ENCODE data around the gene MUC21. TPM values are rescaled to one million over a fixed set of nuclear protein-coding genes. Genes with fewer than 3 reads are reported as not detected.
A peak's percentile ranks its signal among the peaks of the same experiment; 100 is the strongest.
"Not testable (repeated sequence)": the region's sequence is repeated elsewhere in the genome, so short reads cannot be mapped to it uniquely, and the experiment has no call there.

MUC21 gene
- total and polyA plus RNA-seq, 3 donors from 2014 or later, result 0.12 TPM; not detected in 2

DNA sequence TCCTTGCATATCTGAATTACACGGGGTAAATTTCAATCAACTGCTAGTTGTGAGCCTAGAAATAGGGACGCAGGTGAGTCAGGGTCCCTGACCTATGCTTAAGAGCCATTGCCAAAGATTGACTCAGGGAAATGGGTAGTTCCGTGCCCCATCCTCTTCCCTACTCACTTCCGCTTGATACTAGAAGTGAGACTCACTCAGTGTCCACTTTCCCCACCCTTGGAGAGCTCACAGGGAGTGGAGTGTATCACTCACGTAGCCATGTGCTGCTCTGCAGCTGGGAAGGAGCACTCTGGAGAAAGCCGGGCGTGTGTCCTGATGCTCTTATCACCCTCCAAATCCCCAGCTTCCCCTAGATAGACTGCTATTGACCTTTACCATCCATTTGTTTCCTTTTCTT is 26.2 kb downstream of the MUC21 start:
- WGBS, 2 donors, result 84 to 85% methylated on average over 7 of the region's 7 CpGs
- Histone ChIP-seq H3K27me3 (no peaks in the 10 kb centered on the region), H3K9me3 (no peaks in the 10 kb centered on the region), H3K36me3 (ENCODE audit: low read depth, missing control alignments) (no peaks in the 10 kb centered on the region), H3K4me1 (no peaks in the 10 kb centered on the region), H3K27ac (no peak overlapping the region), H3K4me3 (no peak overlapping the region)
- no peak for TF ChIP-seq POLR2A (IDR thresholded peaks at IDR 0.05)
- TF ChIP-seq, protein P1, sequence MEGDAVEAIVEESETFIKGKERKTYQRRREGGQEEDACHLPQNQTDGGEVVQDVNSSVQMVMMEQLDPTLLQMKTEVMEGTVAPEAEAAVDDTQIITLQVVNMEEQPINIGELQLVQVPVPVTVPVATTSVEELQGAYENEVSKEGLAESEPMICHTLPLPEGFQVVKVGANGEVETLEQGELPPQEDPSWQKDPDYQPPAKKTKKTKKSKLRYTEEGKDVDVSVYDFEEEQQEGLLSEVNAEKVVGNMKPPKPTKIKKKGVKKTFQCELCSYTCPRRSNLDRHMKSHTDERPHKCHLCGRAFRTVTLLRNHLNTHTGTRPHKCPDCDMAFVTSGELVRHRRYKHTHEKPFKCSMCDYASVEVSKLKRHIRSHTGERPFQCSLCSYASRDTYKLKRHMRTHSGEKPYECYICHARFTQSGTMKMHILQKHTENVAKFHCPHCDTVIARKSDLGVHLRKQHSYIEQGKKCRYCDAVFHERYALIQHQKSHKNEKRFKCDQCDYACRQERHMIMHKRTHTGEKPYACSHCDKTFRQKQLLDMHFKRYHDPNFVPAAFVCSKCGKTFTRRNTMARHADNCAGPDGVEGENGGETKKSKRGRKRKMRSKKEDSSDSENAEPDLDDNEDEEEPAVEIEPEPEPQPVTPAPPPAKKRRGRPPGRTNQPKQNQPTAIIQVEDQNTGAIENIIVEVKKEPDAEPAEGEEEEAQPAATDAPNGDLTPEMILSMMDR (IDR thresholded peaks at IDR 0.05), result no peak
- intact Hi-C loops (cut with DNase I; ENCODE audit: low total_unique reads), result no loop called here
- no peak for DNase-seq

DNA sequence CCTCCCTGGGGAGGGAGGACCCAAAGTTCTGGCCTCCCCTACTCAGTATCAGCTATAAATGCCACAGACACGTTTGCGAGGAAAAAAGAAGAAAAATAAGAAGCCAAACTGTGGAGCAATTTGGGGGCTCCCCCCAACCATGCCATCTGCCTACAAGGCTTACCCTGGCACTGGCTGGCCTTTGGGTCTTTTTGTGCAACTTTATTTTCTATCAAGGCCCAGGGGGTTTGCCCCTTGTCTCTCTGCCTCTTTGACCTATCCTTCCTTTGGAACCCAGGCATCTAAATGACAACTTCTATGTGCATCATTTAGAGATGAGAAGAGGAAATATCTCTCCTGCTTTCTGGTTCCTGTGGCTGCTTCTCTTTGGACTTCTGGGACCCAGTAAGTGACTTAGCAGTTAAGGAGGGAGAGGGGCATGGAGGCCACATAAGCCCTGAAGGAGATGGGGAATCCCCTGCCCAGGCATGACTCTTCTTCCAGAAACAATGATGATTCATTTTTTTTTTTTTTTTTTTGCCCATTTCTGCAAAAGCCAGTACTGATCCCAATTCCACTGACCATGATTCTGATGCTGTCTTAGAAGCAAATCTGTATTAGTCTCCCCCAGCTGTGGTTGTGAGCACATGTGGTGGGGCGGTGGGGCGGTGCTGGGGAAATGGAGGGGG is 27.0 kb downstream of the MUC21 start, which contains the start of gene MUC22:
MUC22 (plus strand) TSS at position 82 of the 668 bp plus-strand sequence; CDS start at position 315, 233 bp downstream.
- no peaks in the 10 kb centered on the region for H3K9me3 ChIP-seq
- H3K36me3 ChIP-seq (ENCODE audit: low read depth, missing control alignments), result no peaks in the 10 kb centered on the region
- intact Hi-C loops (cut with DNase I; ENCODE audit: low total_unique reads), result no loop called here
- no peak for DNase-seq
- H3K4me1 ChIP-seq, result no peaks in the 10 kb centered on the region
- TF ChIP-seq POLR2A (IDR thresholded peaks at IDR 0.05), result no peak
- TF ChIP-seq, protein P1 (IDR thresholded peaks at IDR 0.05), result no peak
- no peaks in the 10 kb centered on the region for H3K27me3 ChIP-seq
- H3K27ac ChIP-seq, result no peak within 1 kb of the TSS
- no peak within 1 kb of the TSS for H3K4me3 ChIP-seq
- WGBS, 2 donors, result 80 to 85% methylated on average over 4 of the region's 4 CpGs

DNA sequence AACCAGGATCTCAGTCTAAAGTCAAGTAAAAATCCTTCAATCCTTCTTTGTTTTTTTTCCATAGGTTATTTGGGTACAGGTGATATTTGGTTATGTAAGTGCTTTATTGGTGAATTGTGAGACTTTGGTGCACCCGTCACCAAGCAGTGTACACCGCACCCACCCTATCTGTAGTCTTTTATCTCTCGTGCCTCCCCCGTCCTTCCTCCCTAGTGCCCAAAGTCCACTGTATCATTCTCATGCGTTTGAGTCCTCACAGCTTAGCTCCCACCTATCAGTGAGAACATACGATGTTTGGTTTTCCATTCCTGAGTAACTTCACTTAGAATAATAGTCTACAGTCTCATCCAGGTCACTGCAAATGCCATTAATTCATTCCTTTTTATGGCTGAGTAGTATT is 27.6 kb downstream of the MUC21 start:
- WGBS, 2 donors, result 51 to 62% methylated on average over 6 of the region's 6 CpGs
- H3K27me3 ChIP-seq, result no peaks in the 10 kb centered on the region
- H3K27ac ChIP-seq, result no peak overlapping the region
- no peaks in the 10 kb centered on the region for H3K4me1 ChIP-seq
- no peaks in the 10 kb centered on the region for H3K36me3 ChIP-seq (ENCODE audit: low read depth, missing control alignments)
- DNase-seq, result peak; percentile 46
- intact Hi-C loops (cut with DNase I; ENCODE audit: low total_unique reads), result no loop called here
- TF ChIP-seq, protein P1 (IDR thresholded peaks at IDR 0.05), result no peak
- TF ChIP-seq POLR2A (IDR thresholded peaks at IDR 0.05), result no peak
- no peak overlapping the region for H3K4me3 ChIP-seq
- H3K9me3 ChIP-seq, result no peaks in the 10 kb centered on the region

DNA sequence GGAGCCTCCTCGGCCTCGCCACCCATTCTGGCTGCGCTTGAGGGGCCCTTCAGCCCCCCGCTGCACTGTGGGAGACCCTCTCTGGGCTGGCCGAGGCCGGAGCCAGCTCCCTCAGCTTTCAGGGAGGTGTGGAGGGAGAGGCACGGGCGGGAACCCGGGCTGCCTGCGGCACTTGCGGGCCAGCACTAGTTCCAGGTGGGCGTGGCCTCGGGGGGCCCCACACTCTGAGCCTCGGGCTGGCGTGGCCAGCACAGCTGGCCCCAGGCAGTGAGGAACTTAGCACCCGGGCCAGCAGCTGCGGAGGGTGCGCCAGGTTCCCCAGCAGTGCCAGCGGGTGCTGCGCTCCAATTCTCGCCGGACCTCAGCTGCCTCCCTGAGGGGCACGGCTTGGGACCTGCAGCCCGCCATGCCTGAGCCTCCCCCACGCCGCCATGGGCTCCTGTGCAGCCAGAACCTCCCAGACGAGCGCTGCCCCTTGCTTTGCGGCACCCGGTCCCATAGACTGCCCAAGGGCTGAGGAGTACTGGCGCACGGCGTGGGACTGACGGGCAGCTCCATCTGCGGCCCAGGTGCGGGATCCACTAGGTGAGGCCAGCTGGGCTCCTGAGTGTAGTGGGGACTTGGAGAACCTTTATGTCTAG is 33.3 kb downstream of the MUC21 start:
- H3K36me3 ChIP-seq (ENCODE audit: low read depth, missing control alignments), result no peaks in the 10 kb centered on the region
- peaks cover 6% of the 10 kb centered on the region for H3K4me1 ChIP-seq
- no peaks in the 10 kb centered on the region for H3K27me3 ChIP-seq
- 60 to 69% methylated on average over 4 to 29 of the region's 36 CpGs for WGBS, 2 donors
- no peak overlapping the region for H3K27ac ChIP-seq
- DNase-seq, result peak; percentile 45
- H3K9me3 ChIP-seq, result no peaks in the 10 kb centered on the region
- intact Hi-C loops (cut with DNase I; ENCODE audit: low total_unique reads), result no loop called here
- H3K4me3 ChIP-seq, result peak overlapping the region; percentile 4 to 41
- no peak for TF ChIP-seq POLR2A (IDR thresholded peaks at IDR 0.05)
- TF ChIP-seq, protein P1 (IDR thresholded peaks at IDR 0.05), result no peak

DNA sequence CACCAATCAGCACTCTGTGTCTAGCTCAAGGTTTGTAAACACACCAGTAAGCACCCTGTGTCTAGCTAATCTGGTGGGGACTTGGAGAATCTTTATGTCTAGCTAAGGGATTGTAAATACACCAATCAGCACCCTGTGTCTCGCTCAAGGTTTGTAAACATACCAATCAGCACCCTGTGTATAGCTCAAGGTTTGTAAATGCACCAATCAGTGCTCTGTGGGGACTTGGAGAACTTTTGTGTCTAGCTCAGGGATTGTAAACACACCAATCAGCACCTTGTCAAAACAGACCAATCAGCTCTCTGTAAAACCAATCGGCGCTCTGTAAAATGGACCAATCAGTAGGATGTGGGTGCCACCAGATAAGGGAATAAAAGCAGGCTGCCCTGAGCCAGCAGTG is 33.9 kb downstream of the MUC21 start:
- H3K36me3 ChIP-seq (ENCODE audit: low read depth, missing control alignments); H3K27me3 ChIP-seq; DNase-seq; H3K27ac ChIP-seq; H3K4me1 ChIP-seq; H3K4me3 ChIP-seq; H3K9me3 ChIP-seq; intact Hi-C loops (cut with DNase I; ENCODE audit: low total_unique reads): not testable (repeated sequence)
- 80 to 87% methylated on average over 2 to 3 of the region's 3 CpGs for WGBS, 2 donors

Data from testis (tissue), 3 donors.